ENCODE measurements around the gene MAB21L2. TPM values are rescaled to one million over a fixed set of nuclear protein-coding genes. Genes with fewer than 3 reads are reported as not detected.

Gene MAB21L2
- total RNA-seq, 1 experiment from 2014 or later, result not detected

GRCh38 chr4:150582873-150583286 is 929 bp downstream of the MAB21L2 start:
- Histone ChIP-seq H3K4me2 (ENCODE audit: low read length) (no peak overlapping the region), H3K27me3 (ENCODE audit: insufficient read depth, low read length) (no peaks in the 10 kb centered on the region), H3K27ac (ENCODE audit: low read depth, low read length) (no peak overlapping the region), H3K79me2 (ENCODE audit: insufficient read depth, low read length) (no peaks in the 10 kb centered on the region), H3K4me3 (replicated peaks in 1 of 2; ENCODE audit: low read depth in 1 of 2, low read length in 2 of 2) (no peak overlapping the region), H4K20me1 (ENCODE audit: insufficient read depth) (no peaks in the 10 kb centered on the region), H3K9me3 (ENCODE audit: control insufficient read depth in 1 of 2, insufficient read depth in 1 of 2, low read depth in 1 of 2, low read length in 2 of 2) (no peaks in the 10 kb centered on the region), H3K36me3 (ENCODE audit: control insufficient read depth in 1 of 2, insufficient read depth in 2 of 2, low read length in 2 of 2) (no peaks in the 10 kb centered on the region; a peak in 1 of 4 replicates), H3K4me1 (ENCODE audit: control insufficient read depth in 1 of 2, insufficient read depth in 2 of 2, low read length in 2 of 2) (no peaks in the 10 kb centered on the region), H2AFZ (ENCODE audit: low read depth, low read length, poor library complexity, severe bottlenecking) (no peak overlapping the region), H3K9ac (ENCODE audit: low read length) (no peak overlapping the region), H3K9me2 (ENCODE audit: insufficient read depth) (no peaks in the 10 kb centered on the region)
- no peak for DNase-seq (ENCODE audit: low read depth, low spot score)
- CTCF ChIA-PET, result no interaction called here
- ATAC-seq, result no peak
- POLR2A ChIA-PET, result no interaction called here
- no peak for TF ChIP-seq CEBPB (IDR thresholded peaks at IDR 0.05; ENCODE audit: low read depth)
- TF ChIP-seq POLR2AphosphoS5 (IDR thresholded peaks at IDR 0.05; ENCODE audit: low read depth, low read length), result no peak
- TF ChIP-seq, protein P1, sequence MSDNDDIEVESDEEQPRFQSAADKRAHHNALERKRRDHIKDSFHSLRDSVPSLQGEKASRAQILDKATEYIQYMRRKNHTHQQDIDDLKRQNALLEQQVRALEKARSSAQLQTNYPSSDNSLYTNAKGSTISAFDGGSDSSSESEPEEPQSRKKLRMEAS (IDR thresholded peaks at IDR 0.05), result no peak
- no peak for TF ChIP-seq POLR2A (IDR thresholded peaks at IDR 0.05; ENCODE audit: borderline replicate concordance, extremely low read depth, insufficient read depth, insufficient read length)
- no peak for TF ChIP-seq ZBTB33 (IDR thresholded peaks at IDR 0.05; ENCODE audit: extremely low read depth, insufficient replicate concordance, low read length)
- TF ChIP-seq CBX3 (IDR thresholded peaks at IDR 0.05; ENCODE audit: low read depth), result no peak
- TF ChIP-seq EZH2 (IDR thresholded peaks at IDR 0.05), result no peak
- no peak for TF ChIP-seq SP1 (IDR thresholded peaks at IDR 0.05; ENCODE audit: low read depth)
- no peak for TF ChIP-seq FOSL1 (IDR thresholded peaks at IDR 0.05; ENCODE audit: low read depth)
- RAD21 ChIA-PET (ENCODE audit: low non-redundant PET in 1 of 2, low total read pairs in 2 of 2, uncharacterized antibody in 2 of 2, unreplicated experiment in 2 of 2), result no interaction called here
- BruUV-seq (replicated peaks), result no TSS peak
- intact Hi-C loops (cut with micrococcal nuclease), result no loop called here
